Subcutaneous abdominal adipose tissue (tissue), 5 donors: ENCODE data around the gene XAGE1B.
"Not testable (repeated sequence)": the region's sequence is repeated elsewhere in the genome, so short reads cannot be mapped to it uniquely, and the experiment has no call there.

ENCODE experiments used
- H3K27ac ChIP-seq: one replicate; pipeline ENCODE4 v1.7.0; 2013; ENCODE audit warnings: low read depth, mild to moderate bottlenecking, inconsistent platforms, low read length, moderate library complexity
- H3K27me3 ChIP-seq, 5 donors: one replicate each; pipeline ENCODE4 v1.7.0; 2013; ENCODE audit warnings: low read length in 5 of 5, inconsistent platforms in 1 of 5; ENCODE audit not compliant: control insufficient read depth in 5 of 5, insufficient read depth in 4 of 5
- H3K36me3 ChIP-seq, 5 donors: one replicate each; pipeline ENCODE4 v1.7.0; 2013; ENCODE audit warnings: low read length in 5 of 5; ENCODE audit not compliant: control insufficient read depth in 5 of 5, insufficient read depth in 5 of 5
- H3K4me1 ChIP-seq, 5 donors: one replicate each; pipeline ENCODE4 v1.7.0; 2013; ENCODE audit warnings: low read length in 5 of 5, mild to moderate bottlenecking in 3 of 5, moderate library complexity in 1 of 5; ENCODE audit not compliant: control insufficient read depth in 5 of 5, insufficient read depth in 5 of 5
- H3K4me3 ChIP-seq, 5 donors: one replicate each; pipeline ENCODE4 v1.7.0; 2013; ENCODE audit warnings: low read length in 5 of 5, low read depth in 1 of 5
- H3K9ac ChIP-seq, 5 donors: one replicate each; pipeline ENCODE4 v1.7.0; 2013; ENCODE audit warnings: low read length in 5 of 5, mild to moderate bottlenecking in 4 of 5, moderate library complexity in 3 of 5
- H3K9me3 ChIP-seq, 5 donors: one replicate each; pipeline ENCODE4 v1.7.0; 2013; ENCODE audit warnings: low read length in 5 of 5; ENCODE audit not compliant: control insufficient read depth in 5 of 5
- donor health status: healthy.
- donor health status: healthy.
- donor health status: healthy.
- donor health status: healthy.
- donor health status: healthy.

XAGE1B gene

GRCh38 chrX:52516987-52517325 is at the start of gene XAGE1B:
XAGE1B (minus strand) TSS chrX:52517063; CDS start chrX:52515527, 1,536 bp downstream.
- not testable (repeated sequence) for H3K9ac ChIP-seq, H3K4me3 ChIP-seq, H3K36me3 ChIP-seq, H3K4me1 ChIP-seq, H3K9me3 ChIP-seq, H3K27me3 ChIP-seq, H3K27ac ChIP-seq

- H3K4me1 ChIP-seq = no peaks in the 10 kb centered on the region
Observed at GRCh38 chrX:52563105-52563504, 46.2 kb upstream of the XAGE1B start.

GRCh38 chrX:52558140-52558539 is 41.3 kb upstream of the XAGE1B start:
- Histone ChIP-seq H3K4me1 (no peaks in the 10 kb centered on the region), H3K4me3 (no peak overlapping the region), H3K9me3 (no peaks in the 10 kb centered on the region), H3K36me3 (no peaks in the 10 kb centered on the region), H3K9ac (no peak overlapping the region), H3K27ac (no peak overlapping the region), H3K27me3 (peaks cover 5 to 20% (median 13%) of the 10 kb centered on the region in 5 donors)

More at GRCh38 chrX:52563105-52563504, 46.2 kb upstream of the XAGE1B start:
- no peaks in the 10 kb centered on the region for H3K36me3 ChIP-seq
- H3K27me3 ChIP-seq = peaks cover 5 to 25% (median 11%) of the 10 kb centered on the region in 5 donors
- no peak overlapping the region for H3K9ac ChIP-seq
- H3K4me3 ChIP-seq = no peak overlapping the region
- no peak overlapping the region for H3K27ac ChIP-seq
- peaks cover 0 to 3% (median 0%) of the 10 kb centered on the region in 5 donors for H3K9me3 ChIP-seq

- H3K27ac ChIP-seq = no peak overlapping the region
- H3K36me3 ChIP-seq = no peaks in the 10 kb centered on the region
- no peaks in the 10 kb centered on the region for H3K4me1 ChIP-seq
- no peak overlapping the region for H3K4me3 ChIP-seq
- H3K9ac ChIP-seq = no peak overlapping the region
- no peaks in the 10 kb centered on the region for H3K9me3 ChIP-seq
- peaks cover 5 to 12% (median 11%) of the 10 kb centered on the region in 5 donors for H3K27me3 ChIP-seq
Observed at GRCh38 chrX:52556741-52557140, 39.9 kb upstream of the XAGE1B start.

- Histone ChIP-seq H3K9me3 (no peaks in the 10 kb centered on the region), H3K27ac (no peak overlapping the region), H3K9ac (no peak overlapping the region), H3K36me3 (no peaks in the 10 kb centered on the region), H3K27me3 (peaks cover 6 to 15% (median 12%) of the 10 kb centered on the region in 5 donors), H3K4me1 (no peaks in the 10 kb centered on the region), H3K4me3 (no peak overlapping the region)
Observed at GRCh38 chrX:52553995-52554642, 37.3 kb upstream of the XAGE1B start.

GRCh38 chrX:52548769-52549168 is 31.9 kb upstream of the XAGE1B start:
- not testable (repeated sequence) for H3K27ac ChIP-seq, H3K9ac ChIP-seq, H3K4me3 ChIP-seq, H3K4me1 ChIP-seq, H3K9me3 ChIP-seq, H3K36me3 ChIP-seq
- peaks cover 0 to 12% (median 4%) of the 10 kb centered on the region in 5 donors for H3K27me3 ChIP-seq

- H3K27ac ChIP-seq = no peak overlapping the region
- no peak overlapping the region for H3K4me3 ChIP-seq
- no peak overlapping the region for H3K9ac ChIP-seq
- no peaks in the 10 kb centered on the region for H3K4me1 ChIP-seq
- no peaks in the 10 kb centered on the region for H3K36me3 ChIP-seq
- H3K9me3 ChIP-seq = no peaks in the 10 kb centered on the region
- H3K27me3 ChIP-seq = peaks cover 0 to 12% (median 3%) of the 10 kb centered on the region in 5 donors
Observed at GRCh38 chrX:52544147-52544840, 27.4 kb upstream of the XAGE1B start.

GRCh38 chrX:52542311-52542710 is 25.4 kb upstream of the XAGE1B start:
- H3K4me3 ChIP-seq = no peak overlapping the region
- H3K4me1 ChIP-seq = no peaks in the 10 kb centered on the region
- peaks cover 0 to 12% (median 3%) of the 10 kb centered on the region in 5 donors for H3K27me3 ChIP-seq
- no peaks in the 10 kb centered on the region for H3K36me3 ChIP-seq
- no peak overlapping the region for H3K9ac ChIP-seq
- H3K27ac ChIP-seq = no peak overlapping the region
- no peaks in the 10 kb centered on the region for H3K9me3 ChIP-seq

GRCh38 chrX:52541051-52541450 is 24.2 kb upstream of the XAGE1B start:
- H3K9ac ChIP-seq, H3K4me3 ChIP-seq, H3K4me1 ChIP-seq, H3K36me3 ChIP-seq, H3K9me3 ChIP-seq, H3K27ac ChIP-seq: not testable (repeated sequence)
- H3K27me3 ChIP-seq = peaks cover 0 to 12% (median 3%) of the 10 kb centered on the region in 5 donors

- not testable (repeated sequence) for H3K4me3 ChIP-seq, H3K4me1 ChIP-seq, H3K9ac ChIP-seq, H3K27ac ChIP-seq, H3K27me3 ChIP-seq, H3K36me3 ChIP-seq, H3K9me3 ChIP-seq
Observed at GRCh38 chrX:52516110-52516986, 515 bp downstream of the XAGE1B start.
